Panc1 (cell line): Measurements from ENCODE around the gene ZBTB40.

Experiments used
- CTCF ChIP-seq: fragments of 450-650 bp; IDR thresholded peaks from 2 replicates; pipeline ENCODE4 v1.5.1; 2017; ENCODE audit warnings: mild to moderate bottlenecking
- POLR2AphosphoS5 ChIP-seq: IDR thresholded peaks from 2 replicates; pipeline ENCODE4 v1.6.1; 2012; ENCODE audit warnings: mild to moderate bottlenecking, low read depth, low read length, moderate library complexity
- REST ChIP-seq, 2 experiments: IDR thresholded peaks; 2 replicates each; pipeline ENCODE4 v1.6.1; 2011 to 2012; ENCODE audit warnings: low read depth in 2 of 2, control low read depth in 1 of 2, low read length in 1 of 2, mild to moderate bottlenecking in 1 of 2, moderate library complexity in 1 of 2; ENCODE audit not compliant: insufficient read depth in 1 of 2
- SIN3A ChIP-seq: IDR thresholded peaks from 2 replicates; pipeline ENCODE4 v1.6.1; 2012; ENCODE audit warnings: low read depth, mild to moderate bottlenecking, low read length, moderate library complexity, borderline replicate concordance; ENCODE audit not compliant: insufficient read depth

GRCh38 chr1:22575532-22576149, 124.0 kb downstream of the ZBTB40 start:
- TF ChIP-seq CTCF (no peak), REST (IDR thresholded peaks at IDR 0.05; ENCODE audit: insufficient read depth in 1 of 2, low read depth in 2 of 2, low read length in 1 of 2) (no peak), POLR2AphosphoS5 (no peak), SIN3A (no peak)
